GM23338 (cell line): Measurements from ENCODE around the gene GRIA2. TPM values are rescaled to one million over a fixed set of nuclear protein-coding genes. Genes with fewer than 3 reads are reported as not detected.

Source experiments
- ATAC-seq: fragments of 200-7000 bp; cut with Tn5 transposase; 3 replicates; pipeline ENCODE4 v1.9.1; 2020
- DNase-seq: peaks from one replicate; pipeline ENCODE4 v3.0.0-alpha.2; 2015; ENCODE audit warnings: low spot score
- H2AFZ ChIP-seq: fragments of 200-600 bp; sonication (generic); 2 replicates; pipeline ENCODE4 v1.8.0; 2016; ENCODE audit warnings: antibody characterized with exemption, mild to moderate bottlenecking, moderate library complexity
- H3F3A ChIP-seq: fragments of 200-600 bp; sonication (generic); replicated peaks from 2 replicates; pipeline ENCODE4 v1.8.0; 2017; ENCODE audit warnings: antibody characterized with exemption, mixed run types, low read depth
- H3K27ac ChIP-seq: fragments of 200-600 bp; sonication (generic); 2 replicates; pipeline ENCODE4 v1.6.1; 2016; ENCODE audit warnings: low read depth
- H3K27me3 ChIP-seq: fragments of 200-600 bp; sonication (generic); 2 replicates; pipeline ENCODE4 v1.8.0; 2016; ENCODE audit warnings: mild to moderate bottlenecking, mixed run types, moderate library complexity; ENCODE audit not compliant: insufficient read depth
- H3K36me3 ChIP-seq: fragments of 200-600 bp; sonication (generic); 2 replicates; pipeline ENCODE4 v1.8.0; 2016; ENCODE audit warnings: mild to moderate bottlenecking; ENCODE audit not compliant: insufficient read depth
- H3K4me1 ChIP-seq: fragments of 200-600 bp; sonication (generic); 2 replicates; pipeline ENCODE4 v1.8.0; 2016; ENCODE audit warnings: mild to moderate bottlenecking, moderate library complexity; ENCODE audit not compliant: insufficient read depth
- H3K4me2 ChIP-seq: fragments of 200-600 bp; sonication (generic); 2 replicates; pipeline ENCODE4 v1.7.1; 2017; ENCODE audit warnings: mixed run types
- H3K4me3 ChIP-seq: fragments of 200-600 bp; sonication (generic); 2 replicates; pipeline ENCODE4 v1.6.1; 2016; ENCODE audit warnings: mixed run types
- H3K79me2 ChIP-seq: fragments of 200-600 bp; sonication (generic); replicated peaks from 2 replicates; pipeline ENCODE4 v1.8.0; 2017; ENCODE audit warnings: mild to moderate bottlenecking; ENCODE audit not compliant: insufficient read depth
- H3K9me2 ChIP-seq: fragments of 200-600 bp; sonication (generic); 2 replicates; pipeline ENCODE4 v1.8.0; 2017; ENCODE audit not compliant: insufficient read depth
- H4K20me1 ChIP-seq: fragments of 200-600 bp; sonication (generic); replicated peaks from 2 replicates; pipeline ENCODE4 v1.8.0; 2017; ENCODE audit warnings: mild to moderate bottlenecking; ENCODE audit not compliant: insufficient read depth
- H3K27ac Mint-ChIP-seq: 2 replicates; pipeline ENCODE4 v1.8.0; 2020; ENCODE audit warnings: inconsistent platforms, mild to moderate bottlenecking, moderate library complexity, mixed read lengths
- H3K27me3 Mint-ChIP-seq: 3 replicates; pipeline ENCODE4 v1.8.0; 2022; ENCODE audit warnings: low read depth, mild to moderate bottlenecking, moderate library complexity, mixed read lengths, inconsistent platforms; ENCODE audit not compliant: insufficient read depth, poor library complexity
- H3K36me3 Mint-ChIP-seq: 3 replicates; pipeline ENCODE4 v1.8.0; 2021; ENCODE audit warnings: low read depth, mild to moderate bottlenecking, inconsistent platforms, moderate library complexity, mixed read lengths
- H3K4me1 Mint-ChIP-seq: 3 replicates; pipeline ENCODE4 v1.8.0; 2020; ENCODE audit warnings: mild to moderate bottlenecking, inconsistent platforms, mixed read lengths
- H3K4me3 Mint-ChIP-seq: 3 replicates; pipeline ENCODE4 v1.8.0; 2021; ENCODE audit warnings: moderate library complexity, mild to moderate bottlenecking, inconsistent platforms, mixed read lengths
- H3K9me3 Mint-ChIP-seq: 3 replicates; pipeline ENCODE4 v1.8.0; 2020; ENCODE audit warnings: moderate library complexity, mild to moderate bottlenecking, inconsistent platforms, mixed read lengths
- JUNB ChIP-seq: IDR thresholded peaks from one replicate; pipeline ENCODE4 v1.6.1; 2016; ENCODE audit warnings: antibody characterized with exemption; ENCODE audit not compliant: unreplicated experiment
- NANOG ChIP-seq: IDR thresholded peaks from 2 replicates; pipeline ENCODE4 v1.6.1; 2016; ENCODE audit warnings: antibody characterized with exemption, borderline replicate concordance
- ZNF114 ChIP-seq: fragments of 250-450 bp; sonication (Bioruptor Pico); IDR thresholded peaks from 2 replicates; pipeline ENCODE4 v1.5.0; 2020; ENCODE audit warnings: mild to moderate bottlenecking, moderate library complexity
- polyA plus RNA-seq: library from polyadenylated mRNA; unstranded; fragments of >200 nt; fragmentation: Nextera tagmentation; extraction: Ambion mirVana; gene quantifications from 2 replicates; pipeline ENCODE4 v1.2.1, GENCODE V29; 2016
- total RNA-seq: library from RNA; depleted of rRNA; stranded (reverse); fragments of >200 nt; shearing (Covaris generic); gene quantifications from 2 replicates; pipeline ENCODE4 v1.2.3, GENCODE V29; 2014
- TF ChIP-seq, protein P1 (sequence below), 2 experiments: fragments of 200-600 bp in 1 of 2; sonication (generic) in 1 of 2; conservative IDR thresholded peaks; 2 replicates each; pipeline versions ENCODE4 v1.5.1 to v1.6.1; 2016 to 2017; ENCODE audit warnings: antibody characterized with exemption in 2 of 2, low read depth in 2 of 2, mild to moderate bottlenecking in 2 of 2, moderate library complexity in 1 of 2
- TF ChIP-seq, protein P2 (sequence below): fragments of 250-450 bp; sonication (Bioruptor Pico); IDR thresholded peaks from 2 replicates; pipeline ENCODE4 v1.5.0; 2020; ENCODE audit warnings: mild to moderate bottlenecking, moderate library complexity
- TF ChIP-seq, protein P3 (sequence below): IDR thresholded peaks from 2 replicates; pipeline ENCODE4 v1.6.1; 2016; ENCODE audit warnings: antibody characterized with exemption
- TF ChIP-seq, protein P4 (sequence below): IDR thresholded peaks from one replicate; pipeline ENCODE4 v1.6.1; 2018; ENCODE audit warnings: antibody characterized with exemption; ENCODE audit not compliant: unreplicated experiment

GRIA2 gene
- total and polyA plus RNA-seq, 2 experiments from 2014 or later, result not detected

DNA sequence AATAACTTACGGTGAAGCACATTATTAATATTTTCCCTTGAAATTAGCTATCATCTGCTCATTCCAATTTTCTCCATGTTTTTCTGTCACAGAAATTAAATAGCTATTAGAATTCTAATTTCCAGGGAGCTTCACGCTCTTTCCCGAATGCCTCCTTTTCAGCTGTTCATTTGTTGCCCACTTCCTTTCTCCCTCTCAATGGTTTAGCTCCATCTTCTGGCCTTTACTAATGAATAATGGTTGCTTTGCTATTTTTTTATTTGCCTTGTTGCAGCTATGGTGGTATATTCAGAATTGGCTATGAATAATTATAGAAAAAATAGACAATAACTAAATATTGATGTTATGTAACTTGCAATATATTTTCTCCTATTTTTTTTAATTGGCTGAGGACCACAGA, 70.5 kb downstream of the GRIA2 start:
- H3K9me2 ChIP-seq, result no peaks in the 10 kb centered on the region
- H3K4me1 Mint-ChIP-seq, result peaks cover 9% of the 10 kb centered on the region; the same call in 2 of the 3 replicates
- H3K27me3 ChIP-seq, result no peaks in the 10 kb centered on the region
- no peaks in the 10 kb centered on the region for H3K27me3 Mint-ChIP-seq
- H3K4me3 Mint-ChIP-seq, result no peak overlapping the region
- TF ChIP-seq, protein P1, sequence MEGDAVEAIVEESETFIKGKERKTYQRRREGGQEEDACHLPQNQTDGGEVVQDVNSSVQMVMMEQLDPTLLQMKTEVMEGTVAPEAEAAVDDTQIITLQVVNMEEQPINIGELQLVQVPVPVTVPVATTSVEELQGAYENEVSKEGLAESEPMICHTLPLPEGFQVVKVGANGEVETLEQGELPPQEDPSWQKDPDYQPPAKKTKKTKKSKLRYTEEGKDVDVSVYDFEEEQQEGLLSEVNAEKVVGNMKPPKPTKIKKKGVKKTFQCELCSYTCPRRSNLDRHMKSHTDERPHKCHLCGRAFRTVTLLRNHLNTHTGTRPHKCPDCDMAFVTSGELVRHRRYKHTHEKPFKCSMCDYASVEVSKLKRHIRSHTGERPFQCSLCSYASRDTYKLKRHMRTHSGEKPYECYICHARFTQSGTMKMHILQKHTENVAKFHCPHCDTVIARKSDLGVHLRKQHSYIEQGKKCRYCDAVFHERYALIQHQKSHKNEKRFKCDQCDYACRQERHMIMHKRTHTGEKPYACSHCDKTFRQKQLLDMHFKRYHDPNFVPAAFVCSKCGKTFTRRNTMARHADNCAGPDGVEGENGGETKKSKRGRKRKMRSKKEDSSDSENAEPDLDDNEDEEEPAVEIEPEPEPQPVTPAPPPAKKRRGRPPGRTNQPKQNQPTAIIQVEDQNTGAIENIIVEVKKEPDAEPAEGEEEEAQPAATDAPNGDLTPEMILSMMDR (conservative IDR thresholded peaks at IDR 0.05; ENCODE audit: low read depth in 2 of 2), result peak; percentile 30 to 58; a peak in 2 of 4 replicates
- TF ChIP-seq, protein P2, sequence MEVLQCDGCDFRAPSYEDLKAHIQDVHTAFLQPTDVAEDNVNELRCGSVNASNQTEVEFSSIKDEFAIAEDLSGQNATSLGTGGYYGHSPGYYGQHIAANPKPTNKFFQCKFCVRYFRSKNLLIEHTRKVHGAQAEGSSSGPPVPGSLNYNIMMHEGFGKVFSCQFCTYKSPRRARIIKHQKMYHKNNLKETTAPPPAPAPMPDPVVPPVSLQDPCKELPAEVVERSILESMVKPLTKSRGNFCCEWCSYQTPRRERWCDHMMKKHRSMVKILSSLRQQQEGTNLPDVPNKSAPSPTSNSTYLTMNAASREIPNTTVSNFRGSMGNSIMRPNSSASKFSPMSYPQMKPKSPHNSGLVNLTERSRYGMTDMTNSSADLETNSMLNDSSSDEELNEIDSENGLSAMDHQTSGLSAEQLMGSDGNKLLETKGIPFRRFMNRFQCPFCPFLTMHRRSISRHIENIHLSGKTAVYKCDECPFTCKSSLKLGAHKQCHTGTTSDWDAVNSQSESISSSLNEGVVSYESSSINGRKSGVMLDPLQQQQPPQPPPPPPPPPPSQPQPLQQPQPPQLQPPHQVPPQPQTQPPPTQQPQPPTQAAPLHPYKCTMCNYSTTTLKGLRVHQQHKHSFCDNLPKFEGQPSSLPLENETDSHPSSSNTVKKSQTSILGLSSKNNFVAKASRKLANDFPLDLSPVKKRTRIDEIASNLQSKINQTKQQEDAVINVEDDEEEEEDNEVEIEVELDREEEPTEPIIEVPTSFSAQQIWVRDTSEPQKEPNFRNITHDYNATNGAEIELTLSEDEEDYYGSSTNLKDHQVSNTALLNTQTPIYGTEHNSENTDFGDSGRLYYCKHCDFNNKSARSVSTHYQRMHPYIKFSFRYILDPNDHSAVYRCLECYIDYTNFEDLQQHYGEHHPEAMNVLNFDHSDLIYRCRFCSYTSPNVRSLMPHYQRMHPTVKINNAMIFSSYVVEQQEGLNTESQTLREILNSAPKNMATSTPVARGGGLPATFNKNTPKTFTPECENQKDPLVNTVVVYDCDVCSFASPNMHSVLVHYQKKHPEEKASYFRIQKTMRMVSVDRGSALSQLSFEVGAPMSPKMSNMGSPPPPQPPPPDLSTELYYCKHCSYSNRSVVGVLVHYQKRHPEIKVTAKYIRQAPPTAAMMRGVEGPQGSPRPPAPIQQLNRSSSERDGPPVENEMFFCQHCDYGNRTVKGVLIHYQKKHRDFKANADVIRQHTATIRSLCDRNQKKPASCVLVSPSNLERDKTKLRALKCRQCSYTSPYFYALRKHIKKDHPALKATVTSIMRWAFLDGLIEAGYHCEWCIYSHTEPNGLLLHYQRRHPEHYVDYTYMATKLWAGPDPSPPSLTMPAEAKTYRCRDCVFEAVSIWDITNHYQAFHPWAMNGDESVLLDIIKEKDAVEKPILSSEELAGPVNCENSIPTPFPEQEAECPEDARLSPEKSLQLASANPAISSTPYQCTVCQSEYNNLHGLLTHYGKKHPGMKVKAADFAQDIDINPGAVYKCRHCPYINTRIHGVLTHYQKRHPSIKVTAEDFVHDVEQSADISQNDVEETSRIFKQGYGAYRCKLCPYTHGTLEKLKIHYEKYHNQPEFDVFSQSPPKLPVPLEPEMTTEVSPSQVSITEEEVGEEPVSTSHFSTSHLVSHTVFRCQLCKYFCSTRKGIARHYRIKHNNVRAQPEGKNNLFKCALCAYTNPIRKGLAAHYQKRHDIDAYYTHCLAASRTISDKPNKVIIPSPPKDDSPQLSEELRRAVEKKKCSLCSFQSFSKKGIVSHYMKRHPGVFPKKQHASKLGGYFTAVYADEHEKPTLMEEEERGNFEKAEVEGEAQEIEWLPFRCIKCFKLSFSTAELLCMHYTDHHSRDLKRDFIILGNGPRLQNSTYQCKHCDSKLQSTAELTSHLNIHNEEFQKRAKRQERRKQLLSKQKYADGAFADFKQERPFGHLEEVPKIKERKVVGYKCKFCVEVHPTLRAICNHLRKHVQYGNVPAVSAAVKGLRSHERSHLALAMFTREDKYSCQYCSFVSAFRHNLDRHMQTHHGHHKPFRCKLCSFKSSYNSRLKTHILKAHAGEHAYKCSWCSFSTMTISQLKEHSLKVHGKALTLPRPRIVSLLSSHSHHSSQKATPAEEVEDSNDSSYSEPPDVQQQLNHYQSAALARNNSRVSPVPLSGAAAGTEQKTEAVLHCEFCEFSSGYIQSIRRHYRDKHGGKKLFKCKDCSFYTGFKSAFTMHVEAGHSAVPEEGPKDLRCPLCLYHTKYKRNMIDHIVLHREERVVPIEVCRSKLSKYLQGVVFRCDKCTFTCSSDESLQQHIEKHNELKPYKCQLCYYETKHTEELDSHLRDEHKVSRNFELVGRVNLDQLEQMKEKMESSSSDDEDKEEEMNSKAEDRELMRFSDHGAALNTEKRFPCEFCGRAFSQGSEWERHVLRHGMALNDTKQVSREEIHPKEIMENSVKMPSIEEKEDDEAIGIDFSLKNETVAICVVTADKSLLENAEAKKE, result no peak
- DNase-seq, result peak; percentile 19
- H3K79me2 ChIP-seq, result no peaks in the 10 kb centered on the region
- H3K27ac ChIP-seq, result no peak overlapping the region
- no peak overlapping the region for H2AFZ ChIP-seq
- H3K9me3 Mint-ChIP-seq, result no peaks in the 10 kb centered on the region
- H4K20me1 ChIP-seq, result no peaks in the 10 kb centered on the region
- H3K4me2 ChIP-seq, result no peak overlapping the region
- no peak overlapping the region for H3K4me3 ChIP-seq
- no peaks in the 10 kb centered on the region for H3K36me3 Mint-ChIP-seq
- no peak overlapping the region for H3K27ac Mint-ChIP-seq
- peaks cover 8% of the 10 kb centered on the region; the same call in 1 of the 2 replicates for H3K4me1 ChIP-seq
- no peaks in the 10 kb centered on the region for H3F3A ChIP-seq
- no peak for ATAC-seq
- no peaks in the 10 kb centered on the region for H3K36me3 ChIP-seq

DNA sequence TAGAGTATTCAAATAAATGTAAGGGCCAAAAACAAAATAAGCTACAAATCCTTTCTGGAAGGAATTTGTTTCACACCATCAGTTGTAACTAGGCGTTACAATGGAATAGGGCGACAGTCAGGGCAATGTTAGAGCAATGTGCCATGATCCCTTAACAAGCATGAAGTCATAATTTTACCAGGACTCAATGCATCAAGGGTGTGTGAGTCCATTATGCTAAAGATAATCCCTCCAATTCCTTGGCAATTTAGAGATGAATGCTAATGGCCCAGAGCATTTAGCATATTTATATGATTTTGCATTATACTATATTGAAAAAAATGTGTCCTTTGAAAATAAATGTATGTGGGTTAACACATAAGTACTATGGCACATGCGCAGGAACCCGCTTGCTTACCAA, 73.1 kb downstream of the GRIA2 start:
- H4K20me1 ChIP-seq, result no peaks in the 10 kb centered on the region
- no peaks in the 10 kb centered on the region for H3F3A ChIP-seq
- DNase-seq (no peak), ATAC-seq (no peak)
- Mint-ChIP-seq H3K4me1 (no peaks in the 10 kb centered on the region), H3K36me3 (no peaks in the 10 kb centered on the region), H3K27ac (no peak overlapping the region), H3K4me3 (no peak overlapping the region), H3K27me3 (no peaks in the 10 kb centered on the region), H3K9me3 (no peaks in the 10 kb centered on the region)
- H2AFZ ChIP-seq, result no peak overlapping the region
- no peak overlapping the region for H3K4me3 ChIP-seq
- no peak overlapping the region for H3K4me2 ChIP-seq
- H3K79me2 ChIP-seq, result no peaks in the 10 kb centered on the region
- no peaks in the 10 kb centered on the region for H3K36me3 ChIP-seq
- H3K27me3 ChIP-seq, result no peaks in the 10 kb centered on the region
- H3K27ac ChIP-seq, result no peak overlapping the region
- H3K9me2 ChIP-seq, result no peaks in the 10 kb centered on the region
- H3K4me1 ChIP-seq, result no peaks in the 10 kb centered on the region
- TF ChIP-seq, protein P3, sequence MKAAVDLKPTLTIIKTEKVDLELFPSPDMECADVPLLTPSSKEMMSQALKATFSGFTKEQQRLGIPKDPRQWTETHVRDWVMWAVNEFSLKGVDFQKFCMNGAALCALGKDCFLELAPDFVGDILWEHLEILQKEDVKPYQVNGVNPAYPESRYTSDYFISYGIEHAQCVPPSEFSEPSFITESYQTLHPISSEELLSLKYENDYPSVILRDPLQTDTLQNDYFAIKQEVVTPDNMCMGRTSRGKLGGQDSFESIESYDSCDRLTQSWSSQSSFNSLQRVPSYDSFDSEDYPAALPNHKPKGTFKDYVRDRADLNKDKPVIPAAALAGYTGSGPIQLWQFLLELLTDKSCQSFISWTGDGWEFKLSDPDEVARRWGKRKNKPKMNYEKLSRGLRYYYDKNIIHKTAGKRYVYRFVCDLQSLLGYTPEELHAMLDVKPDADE, result no peak
- TF ChIP-seq ZNF114, result no peak
- no peak for TF ChIP-seq JUNB
- TF ChIP-seq NANOG, result no peak
- TF ChIP-seq, protein P4, sequence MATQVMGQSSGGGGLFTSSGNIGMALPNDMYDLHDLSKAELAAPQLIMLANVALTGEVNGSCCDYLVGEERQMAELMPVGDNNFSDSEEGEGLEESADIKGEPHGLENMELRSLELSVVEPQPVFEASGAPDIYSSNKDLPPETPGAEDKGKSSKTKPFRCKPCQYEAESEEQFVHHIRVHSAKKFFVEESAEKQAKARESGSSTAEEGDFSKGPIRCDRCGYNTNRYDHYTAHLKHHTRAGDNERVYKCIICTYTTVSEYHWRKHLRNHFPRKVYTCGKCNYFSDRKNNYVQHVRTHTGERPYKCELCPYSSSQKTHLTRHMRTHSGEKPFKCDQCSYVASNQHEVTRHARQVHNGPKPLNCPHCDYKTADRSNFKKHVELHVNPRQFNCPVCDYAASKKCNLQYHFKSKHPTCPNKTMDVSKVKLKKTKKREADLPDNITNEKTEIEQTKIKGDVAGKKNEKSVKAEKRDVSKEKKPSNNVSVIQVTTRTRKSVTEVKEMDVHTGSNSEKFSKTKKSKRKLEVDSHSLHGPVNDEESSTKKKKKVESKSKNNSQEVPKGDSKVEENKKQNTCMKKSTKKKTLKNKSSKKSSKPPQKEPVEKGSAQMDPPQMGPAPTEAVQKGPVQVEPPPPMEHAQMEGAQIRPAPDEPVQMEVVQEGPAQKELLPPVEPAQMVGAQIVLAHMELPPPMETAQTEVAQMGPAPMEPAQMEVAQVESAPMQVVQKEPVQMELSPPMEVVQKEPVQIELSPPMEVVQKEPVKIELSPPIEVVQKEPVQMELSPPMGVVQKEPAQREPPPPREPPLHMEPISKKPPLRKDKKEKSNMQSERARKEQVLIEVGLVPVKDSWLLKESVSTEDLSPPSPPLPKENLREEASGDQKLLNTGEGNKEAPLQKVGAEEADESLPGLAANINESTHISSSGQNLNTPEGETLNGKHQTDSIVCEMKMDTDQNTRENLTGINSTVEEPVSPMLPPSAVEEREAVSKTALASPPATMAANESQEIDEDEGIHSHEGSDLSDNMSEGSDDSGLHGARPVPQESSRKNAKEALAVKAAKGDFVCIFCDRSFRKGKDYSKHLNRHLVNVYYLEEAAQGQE, result no peak
